ENCODE data around the gene LY6G5B. TPM values are rescaled to one million over a fixed set of nuclear protein-coding genes. Genes with fewer than 3 reads are reported as not detected.
A peak's percentile ranks its signal among the peaks of the same experiment; 100 is the strongest.

LY6G5B gene
- total RNA-seq, 1 experiment from 2014 or later, result 7.0 TPM

- H3K27ac ChIP-seq, result peak overlapping the region; percentile 39
- peaks cover 7% of the 10 kb centered on the region for H3K36me3 ChIP-seq
- no peaks in the 10 kb centered on the region for H3K9me3 ChIP-seq (replicated peaks)
- H3K27me3 ChIP-seq, result no peaks in the 10 kb centered on the region
- H3K4me1 ChIP-seq, result peaks cover 17% of the 10 kb centered on the region
- no peak overlapping the region for H3K4me3 ChIP-seq
- no peak for DNase-seq
Measured at GRCh38 chr6:31687860-31688693, 18.3 kb downstream of the LY6G5B start.

- no peak for DNase-seq
- Histone ChIP-seq H3K36me3 (peaks cover 7% of the 10 kb centered on the region), H3K4me1 (peaks cover 10% of the 10 kb centered on the region), H3K4me3 (no peak overlapping the region), H3K27ac (no peak overlapping the region), H3K27me3 (no peaks in the 10 kb centered on the region), H3K9me3 (replicated peaks) (no peaks in the 10 kb centered on the region)
Measured at GRCh38 chr6:31689249-31690110, 19.7 kb downstream of the LY6G5B start.

GRCh38 chr6:31690231-31691077, 20.7 kb downstream of the LY6G5B start:
- Histone ChIP-seq H3K27ac (no peak overlapping the region), H3K36me3 (peaks cover 7% of the 10 kb centered on the region)

GRCh38 chr6:31691078-31691463, 21.3 kb downstream of the LY6G5B start:
- DNase-seq, result no peak
- Histone ChIP-seq H3K27me3 (no peaks in the 10 kb centered on the region), H3K27ac (no peak overlapping the region), H3K4me3 (no peak overlapping the region), H3K36me3 (peaks cover 7% of the 10 kb centered on the region), H3K4me1 (peaks cover 10% of the 10 kb centered on the region), H3K9me3 (replicated peaks) (no peaks in the 10 kb centered on the region)

More at GRCh38 chr6:31690231-31691077, 20.7 kb downstream of the LY6G5B start:
- no peak for DNase-seq
- H3K9me3 ChIP-seq (replicated peaks), result no peaks in the 10 kb centered on the region
- H3K27me3 ChIP-seq, result no peaks in the 10 kb centered on the region
- H3K4me1 ChIP-seq, result peaks cover 10% of the 10 kb centered on the region
- H3K4me3 ChIP-seq, result no peak overlapping the region

- H3K4me1 ChIP-seq, result peaks cover 10% of the 10 kb centered on the region
- no peaks in the 10 kb centered on the region for H3K27me3 ChIP-seq
- H3K36me3 ChIP-seq, result peaks cover 7% of the 10 kb centered on the region
- H3K27ac ChIP-seq, result no peak overlapping the region
- no peaks in the 10 kb centered on the region for H3K9me3 ChIP-seq (replicated peaks)
- DNase-seq, result no peak
- no peak overlapping the region for H3K4me3 ChIP-seq
Measured at GRCh38 chr6:31691564-31692108, 21.9 kb downstream of the LY6G5B start.

GRCh38 chr6:31692353-31692752, 22.6 kb downstream of the LY6G5B start:
- Histone ChIP-seq H3K4me1 (peaks cover 5% of the 10 kb centered on the region), H3K27me3 (no peaks in the 10 kb centered on the region), H3K4me3 (no peak overlapping the region), H3K36me3 (peaks cover 3% of the 10 kb centered on the region), H3K27ac (no peak overlapping the region), H3K9me3 (replicated peaks) (no peaks in the 10 kb centered on the region)
- DNase-seq, result no peak

GRCh38 chr6:31692886-31693285, 23.1 kb downstream of the LY6G5B start:
- H3K36me3 ChIP-seq, result peaks cover 3% of the 10 kb centered on the region
- no peak overlapping the region for H3K27ac ChIP-seq

GRCh38 chr6:31693535-31693934, 23.8 kb downstream of the LY6G5B start:
- no peak for DNase-seq
- no peaks in the 10 kb centered on the region for H3K27me3 ChIP-seq
- H3K9me3 ChIP-seq (replicated peaks), result no peaks in the 10 kb centered on the region
- no peaks in the 10 kb centered on the region for H3K4me1 ChIP-seq
- no peak overlapping the region for H3K27ac ChIP-seq
- peaks cover 3% of the 10 kb centered on the region for H3K36me3 ChIP-seq
- H3K4me3 ChIP-seq, result no peak overlapping the region

More at GRCh38 chr6:31692886-31693285, 23.1 kb downstream of the LY6G5B start:
- no peak overlapping the region for H3K4me3 ChIP-seq
- H3K27me3 ChIP-seq, result no peaks in the 10 kb centered on the region
- H3K9me3 ChIP-seq (replicated peaks), result no peaks in the 10 kb centered on the region
- no peak for DNase-seq
- peaks cover under 1% of the 10 kb centered on the region; the same call in 1 of the 2 replicates for H3K4me1 ChIP-seq

GRCh38 chr6:31697555-31697954, 27.8 kb downstream of the LY6G5B start:
- no peaks in the 10 kb centered on the region; the same call in 1 of the 2 replicates for H3K36me3 ChIP-seq
- no peak for DNase-seq
- peaks cover 10% of the 10 kb centered on the region for H3K4me1 ChIP-seq
- H3K9me3 ChIP-seq (replicated peaks), result no peaks in the 10 kb centered on the region
- H3K27me3 ChIP-seq, result no peaks in the 10 kb centered on the region
- H3K27ac ChIP-seq, result no peak overlapping the region
- no peak overlapping the region for H3K4me3 ChIP-seq

- no peak overlapping the region for H3K27ac ChIP-seq
- H3K9me3 ChIP-seq (replicated peaks), result no peaks in the 10 kb centered on the region
- H3K27me3 ChIP-seq, result no peaks in the 10 kb centered on the region
- H3K4me1 ChIP-seq, result peaks cover 10% of the 10 kb centered on the region
- H3K4me3 ChIP-seq, result no peak overlapping the region
- no peak for DNase-seq
- H3K36me3 ChIP-seq, result no peaks in the 10 kb centered on the region
Measured at GRCh38 chr6:31700740-31701401, 31.1 kb downstream of the LY6G5B start.

- Histone ChIP-seq H3K4me3 (peak overlapping the region; percentile 79), H3K4me1 (peaks cover 10% of the 10 kb centered on the region), H3K27ac (no peak overlapping the region), H3K9me3 (replicated peaks) (no peaks in the 10 kb centered on the region), H3K27me3 (no peaks in the 10 kb centered on the region), H3K36me3 (no peaks in the 10 kb centered on the region)
- peak; percentile 48 to 54 for DNase-seq
Measured at GRCh38 chr6:31701666-31702404, 32.1 kb downstream of the LY6G5B start.

GRCh38 chr6:31702405-31702818, 32.6 kb downstream of the LY6G5B start:
- no peak for DNase-seq
- H3K4me1 ChIP-seq, result peaks cover 10% of the 10 kb centered on the region
- H3K4me3 ChIP-seq, result peak overlapping the region; percentile 79
- H3K27me3 ChIP-seq, result no peaks in the 10 kb centered on the region
- peak overlapping the region; percentile 68 for H3K27ac ChIP-seq
- no peaks in the 10 kb centered on the region for H3K9me3 ChIP-seq (replicated peaks)
- H3K36me3 ChIP-seq, result no peaks in the 10 kb centered on the region
